Endothelial cell of umbilical vein (primary cell): Measurements from ENCODE around the gene ADAM22.

Source experiments
- CTCF ChIP-seq, 2 donors: IDR thresholded peaks; 1 replicate in 1 of 2; 2 replicates in 1 of 2; pipeline ENCODE4 v1.5.1; 2011; ENCODE audit warnings: low read length in 2 of 2, mild to moderate bottlenecking in 2 of 2, moderate library complexity in 2 of 2, control low read depth in 1 of 2, inconsistent platforms in 1 of 2, low read depth in 1 of 2; ENCODE audit not compliant: insufficient read depth in 1 of 2; ENCODE audit errors: extremely low read depth in 1 of 2
- EZH2 ChIP-seq: IDR thresholded peaks from 2 replicates; pipeline ENCODE4 v1.6.1; 2012; ENCODE audit warnings: borderline replicate concordance, low read depth, mild to moderate bottlenecking, moderate library complexity, low read length, inconsistent platforms; ENCODE audit not compliant: severe bottlenecking
- FOS ChIP-seq: IDR thresholded peaks from 2 replicates; pipeline ENCODE4 v1.6.1; 2011; ENCODE audit warnings: mild to moderate bottlenecking, low read length, moderate library complexity, borderline replicate concordance; ENCODE audit not compliant: insufficient read depth
- GATA2 ChIP-seq: IDR thresholded peaks from 2 replicates; pipeline ENCODE4 v1.7.0; 2011; ENCODE audit warnings: low read depth, mild to moderate bottlenecking, moderate library complexity, mixed read lengths, low read length; ENCODE audit not compliant: insufficient read length, insufficient read depth
- JUN ChIP-seq: IDR thresholded peaks from 2 replicates; pipeline ENCODE4 v1.6.1; 2011; ENCODE audit warnings: borderline replicate concordance, low read depth; ENCODE audit not compliant: insufficient read length, insufficient read depth
- MAX ChIP-seq: IDR thresholded peaks from 2 replicates; pipeline ENCODE4 v1.6.1; 2011; ENCODE audit not compliant: insufficient read depth, insufficient read length
- POLR2A ChIP-seq: IDR thresholded peaks from 2 replicates; pipeline ENCODE4 v1.6.1; 2012; ENCODE audit warnings: low read depth, mild to moderate bottlenecking, control low read depth, low read length
- POLR2AphosphoS5 ChIP-seq: IDR thresholded peaks from 2 replicates; pipeline ENCODE4 v1.6.1; 2012; ENCODE audit warnings: low read depth, mild to moderate bottlenecking, control low read depth, low read length, moderate library complexity; ENCODE audit not compliant: insufficient read depth

GRCh38 chr7:88005191-88005590, 71.1 kb downstream of the ADAM22 start:
- TF ChIP-seq CTCF (IDR thresholded peaks at IDR 0.05; ENCODE audit: extremely low read depth in 1 of 2, insufficient read depth in 1 of 2, low read depth in 1 of 2, low read length in 2 of 2) (no peak), FOS (no peak), POLR2A (no peak), EZH2 (no peak), POLR2AphosphoS5 (no peak), MAX (no peak), GATA2 (no peak), JUN (no peak)
